GM06990 (cell line): ENCODE measurements around the gene AKR1B1.

ENCODE experiments used
- DNase-seq: peaks from one replicate; pipeline ENCODE4 v3.0.0-alpha.2; 2011; ENCODE audit not compliant: insufficient read length; ENCODE audit errors: extremely low read depth
- H3K27me3 ChIP-seq: replicated peaks from 2 replicates; pipeline ENCODE4 v1.6.0; 2011; ENCODE audit warnings: low read length; ENCODE audit not compliant: control insufficient read depth, insufficient read depth
- H3K36me3 ChIP-seq: 2 replicates; pipeline ENCODE4 v1.5.1; 2011; ENCODE audit warnings: low read length; ENCODE audit not compliant: control insufficient read depth, insufficient read depth
- H3K4me3 ChIP-seq: replicated peaks from 2 replicates; pipeline ENCODE4 v1.5.1; 2011; ENCODE audit warnings: low read depth, mild to moderate bottlenecking, control low read depth, low read length
- TF ChIP-seq, protein P1 (sequence below): IDR thresholded peaks from 2 replicates; pipeline ENCODE4 v1.5.1; 2011; ENCODE audit warnings: low read length, control low read depth, mild to moderate bottlenecking, inconsistent platforms; ENCODE audit not compliant: insufficient read depth, poor library complexity, severe bottlenecking

The AKR1B1 gene

GRCh38 chr7:134444198-134444960 lies 14.5 kb downstream of the AKR1B1 start:
- H3K4me3 ChIP-seq: no peak overlapping the region
- H3K36me3 ChIP-seq: peaks cover 32% of the 10 kb centered on the region
- TF ChIP-seq, protein P1, sequence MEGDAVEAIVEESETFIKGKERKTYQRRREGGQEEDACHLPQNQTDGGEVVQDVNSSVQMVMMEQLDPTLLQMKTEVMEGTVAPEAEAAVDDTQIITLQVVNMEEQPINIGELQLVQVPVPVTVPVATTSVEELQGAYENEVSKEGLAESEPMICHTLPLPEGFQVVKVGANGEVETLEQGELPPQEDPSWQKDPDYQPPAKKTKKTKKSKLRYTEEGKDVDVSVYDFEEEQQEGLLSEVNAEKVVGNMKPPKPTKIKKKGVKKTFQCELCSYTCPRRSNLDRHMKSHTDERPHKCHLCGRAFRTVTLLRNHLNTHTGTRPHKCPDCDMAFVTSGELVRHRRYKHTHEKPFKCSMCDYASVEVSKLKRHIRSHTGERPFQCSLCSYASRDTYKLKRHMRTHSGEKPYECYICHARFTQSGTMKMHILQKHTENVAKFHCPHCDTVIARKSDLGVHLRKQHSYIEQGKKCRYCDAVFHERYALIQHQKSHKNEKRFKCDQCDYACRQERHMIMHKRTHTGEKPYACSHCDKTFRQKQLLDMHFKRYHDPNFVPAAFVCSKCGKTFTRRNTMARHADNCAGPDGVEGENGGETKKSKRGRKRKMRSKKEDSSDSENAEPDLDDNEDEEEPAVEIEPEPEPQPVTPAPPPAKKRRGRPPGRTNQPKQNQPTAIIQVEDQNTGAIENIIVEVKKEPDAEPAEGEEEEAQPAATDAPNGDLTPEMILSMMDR: no peak
- no peak for DNase-seq
- H3K27me3 ChIP-seq: no peaks in the 10 kb centered on the region

DNA sequence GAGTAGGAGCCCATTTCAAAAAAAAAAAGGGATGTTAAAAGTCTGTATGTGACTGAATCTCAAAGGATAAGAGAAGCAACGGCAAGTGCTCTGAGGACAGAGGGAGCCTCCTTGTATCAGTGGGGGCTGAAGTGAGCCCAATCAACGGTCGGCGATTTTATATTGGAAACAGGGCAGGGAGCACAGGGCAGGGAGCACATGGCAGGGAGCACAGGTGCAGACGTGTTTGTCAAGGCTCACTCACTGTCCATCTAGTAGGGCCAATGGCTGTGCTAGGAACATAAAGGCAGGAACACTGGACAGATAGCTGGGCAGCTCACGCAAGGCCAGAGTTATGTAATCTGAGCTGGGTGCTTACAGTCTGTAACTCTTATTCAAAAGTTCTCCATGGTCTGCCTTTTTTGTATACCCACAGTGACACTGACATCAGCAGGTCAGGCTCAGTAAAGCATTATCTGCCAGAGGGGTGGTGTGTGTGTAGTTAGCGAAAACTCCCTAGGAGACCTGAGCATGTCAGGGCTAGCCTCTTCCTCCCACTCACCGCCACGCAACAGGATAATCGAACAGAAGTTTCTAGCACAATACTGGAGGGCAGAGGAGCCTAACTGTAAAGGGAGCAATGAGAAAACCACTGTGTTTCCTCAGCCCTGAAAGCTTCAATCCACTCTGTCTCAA lies 15.4 kb downstream of the AKR1B1 start:
- TF ChIP-seq, protein P1: no peak
- DNase-seq: no peak
- Histone ChIP-seq H3K36me3 (peaks cover 27% of the 10 kb centered on the region), H3K4me3 (no peak overlapping the region), H3K27me3 (no peaks in the 10 kb centered on the region)

- Histone ChIP-seq H3K36me3 (peaks cover 24% of the 10 kb centered on the region), H3K27me3 (no peaks in the 10 kb centered on the region), H3K4me3 (no peak overlapping the region)
- DNase-seq: no peak
- TF ChIP-seq, protein P1: no peak
These were observed 16.3 kb downstream of the AKR1B1 start for GRCh38 chr7:134442441-134443220.

DNA sequence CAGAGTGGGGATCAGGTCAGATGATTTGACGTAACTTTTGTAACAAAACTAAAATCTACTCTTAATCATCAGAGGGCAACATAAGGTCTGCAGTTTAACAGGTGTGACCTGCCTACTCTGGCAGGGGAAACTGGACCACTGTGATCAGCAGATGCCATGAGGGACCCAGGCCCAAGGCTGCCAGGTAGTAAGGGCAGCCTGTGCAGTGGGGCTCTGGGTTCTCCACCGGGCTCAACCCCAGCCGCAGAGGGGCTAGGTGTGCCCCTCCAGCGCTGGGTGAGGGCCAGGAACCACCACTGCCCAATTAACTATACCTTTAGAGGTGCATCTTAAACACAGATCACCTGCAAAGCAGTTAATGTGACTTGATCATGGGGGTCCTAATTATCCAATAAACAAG lies 17.6 kb downstream of the AKR1B1 start:
- Histone ChIP-seq H3K36me3 (peaks cover 16% of the 10 kb centered on the region), H3K4me3 (no peak overlapping the region), H3K27me3 (no peaks in the 10 kb centered on the region)
- TF ChIP-seq, protein P1: no peak
- DNase-seq: no peak

DNA sequence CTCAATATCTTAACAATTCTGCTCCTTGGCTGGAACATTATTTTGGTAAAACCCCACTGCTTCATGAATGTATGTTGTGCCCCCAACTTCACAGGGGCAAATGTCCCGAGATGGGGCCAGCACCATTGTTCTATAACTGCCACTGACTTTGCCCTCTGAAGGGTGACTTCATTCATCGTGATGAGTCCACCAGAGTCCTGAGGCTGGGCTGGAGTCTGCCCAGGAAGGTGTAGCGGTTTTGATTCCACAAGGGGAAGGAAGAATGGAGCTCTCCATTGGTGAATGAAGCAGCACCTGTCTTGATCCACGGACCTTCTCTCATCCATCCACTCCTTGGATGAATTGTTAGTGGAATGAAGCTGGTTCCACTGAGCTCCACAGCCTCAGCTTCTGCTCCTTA lies 18.4 kb downstream of the AKR1B1 start:
- TF ChIP-seq, protein P1: no peak
- no peak for DNase-seq
- peaks cover 16% of the 10 kb centered on the region for H3K36me3 ChIP-seq
- H3K27me3 ChIP-seq: no peaks in the 10 kb centered on the region
- no peak overlapping the region for H3K4me3 ChIP-seq
